GM10248 (cell line): ENCODE data around the gene DCTN2.
"Not testable (repeated sequence)": the region's sequence is repeated elsewhere in the genome, so short reads cannot be mapped to it uniquely, and the experiment has no call there.

Experiments used
- CTCF ChIA-PET: fragments of 300-600 bp; sonication (Branson Sonifier 250); formaldehyde crosslinking; extraction: SDS; loops from one replicate; lab custom pipeline; 2021; ENCODE audit warnings: antibody characterized with exemption; lab: Yijun Ruan, JAX
- POLR2A ChIA-PET: fragments of 350-650 bp; sonication (Branson Sonifier 250); formaldehyde crosslinking; extraction: SDS; loops from one replicate; lab custom pipeline; 2020; ENCODE audit warnings: antibody characterized with exemption; lab: Yijun Ruan, JAX
- DNase-seq: peaks from one replicate; pipeline ENCODE4 v3.0.0; 2012; ENCODE audit errors: extremely low spot score
- CTCF ChIP-seq: IDR thresholded peaks from 2 replicates; pipeline ENCODE4 v1.5.1; 2012; ENCODE audit warnings: mild to moderate bottlenecking, low read depth; ENCODE audit errors: extremely low read depth, missing control alignments, control extremely low read depth

DCTN2 gene

GRCh38 chr12:57512665-57513064, 34.3 kb downstream of the DCTN2 start:
- ChIA-PET POLR2A (no interaction called here), CTCF (interaction anchor here (1.5 kb wide), 1 partner anchor 60 kb away, joined by 3 read pairs; no protein-coding TSS in a partner anchor)
- no peak for DNase-seq
- TF ChIP-seq CTCF = no peak

DNA sequence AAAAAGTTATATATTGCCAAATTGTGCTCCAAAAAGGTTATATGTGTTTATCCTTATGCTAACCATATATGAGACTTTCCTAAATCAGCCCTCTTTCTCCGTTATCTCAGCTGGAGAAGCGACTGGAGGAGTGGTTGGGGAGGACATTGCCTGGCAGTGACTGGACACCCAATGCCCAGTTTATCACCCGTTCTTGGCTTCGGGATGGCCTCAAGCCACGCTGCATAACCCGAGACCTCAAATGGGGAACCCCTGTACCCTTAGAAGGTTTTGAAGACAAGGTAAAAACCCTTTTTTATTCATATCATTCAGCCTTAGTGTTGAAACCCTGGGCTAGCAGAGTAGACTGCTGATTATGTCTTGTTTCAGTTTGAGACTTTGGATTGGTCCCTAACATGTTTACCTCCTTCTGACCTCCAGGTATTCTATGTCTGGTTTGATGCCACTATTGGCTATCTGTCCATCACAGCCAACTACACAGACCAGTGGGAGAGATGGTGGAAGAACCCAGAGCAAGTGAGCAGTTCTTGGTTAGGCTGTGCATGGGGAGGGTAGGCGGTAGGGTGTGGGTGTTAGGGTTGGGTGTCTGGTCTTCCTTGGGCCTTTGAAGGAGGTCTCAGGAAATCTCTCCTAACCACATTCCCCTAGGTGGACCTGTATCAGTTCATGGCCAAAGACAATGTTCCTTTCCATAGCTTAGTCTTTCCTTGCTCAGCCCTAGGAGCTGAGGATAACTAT, 35.2 kb downstream of the DCTN2 start:
- CTCF ChIA-PET = interaction anchor here (1.5 to 2.3 kb wide), 2 partner anchors 14 to 59 kb away, joined by 3 to 7 read pairs; no protein-coding TSS in a partner anchor
- no peak for DNase-seq
- POLR2A ChIA-PET = interaction anchor here (0.6 to 2.2 kb wide), 2 partner anchors 9 to 132 kb away, joined by 5 to 7 read pairs; partner anchors contain the start of gene DDIT3
- TF ChIP-seq CTCF = no peak

- ChIA-PET POLR2A (interaction anchor here (0.6 to 2.2 kb wide), 2 partner anchors 9 to 133 kb away, joined by 5 to 7 read pairs; partner anchors contain the start of gene DDIT3), CTCF (interaction anchor here (2.3 kb wide), 1 partner anchor 13 kb away, joined by 7 read pairs; no protein-coding TSS in a partner anchor)
- TF ChIP-seq CTCF = no peak
- DNase-seq = no peak
Measured at GRCh38 chr12:57511161-57511560, 35.8 kb downstream of the DCTN2 start.

GRCh38 chr12:57507796-57508195, 39.2 kb downstream of the DCTN2 start:
- CTCF ChIA-PET, DNase-seq, POLR2A ChIA-PET: not testable (repeated sequence)

- POLR2A ChIA-PET = interaction anchor here (1.5 kb wide), 1 partner anchor 8 kb away, joined by 3 read pairs; no protein-coding TSS in a partner anchor
- CTCF ChIA-PET, DNase-seq: not testable (repeated sequence)
Measured at GRCh38 chr12:57506541-57506940, 40.5 kb downstream of the DCTN2 start.

GRCh38 chr12:57502311-57502969, 44.6 kb downstream of the DCTN2 start:
- DNase-seq = not testable (repeated sequence)
- ChIA-PET CTCF (interaction anchor here (1.2 to 1.8 kb wide), 3 partner anchors 12 to 43 kb away, joined by 4 to 6 read pairs (median 5); partner anchors contain the start of gene GLI1), POLR2A (interaction anchor here (3.8 kb wide), 1 partner anchor 15 kb away, joined by 20 read pairs; no protein-coding TSS in a partner anchor)

DNA sequence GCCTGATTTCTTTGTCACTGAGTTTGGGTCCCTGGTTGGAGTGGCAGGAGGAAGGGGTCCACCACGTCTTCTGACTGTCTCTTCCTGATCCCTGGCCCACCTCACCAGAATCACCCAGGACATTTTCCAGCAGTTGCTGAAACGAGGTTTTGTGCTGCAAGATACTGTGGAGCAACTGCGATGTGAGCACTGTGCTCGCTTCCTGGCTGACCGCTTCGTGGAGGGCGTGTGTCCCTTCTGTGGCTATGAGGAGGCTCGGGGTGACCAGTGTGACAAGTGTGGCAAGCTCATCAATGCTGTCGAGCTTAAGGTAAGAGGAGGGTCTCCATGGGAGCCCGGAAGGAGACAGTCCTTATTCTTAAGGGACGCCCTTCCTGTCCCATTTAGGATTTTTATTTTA, 46.8 kb downstream of the DCTN2 start:
- POLR2A ChIA-PET = interaction anchor here (3.8 kb wide), 1 partner anchor 17 kb away, joined by 20 read pairs; no protein-coding TSS in a partner anchor
- DNase-seq = no peak
- CTCF ChIA-PET = interaction anchor here (0.6 to 1.2 kb wide), 2 partner anchors 41 to 48 kb away, joined by 3 read pairs; no protein-coding TSS in a partner anchor
- no peak for TF ChIP-seq CTCF

DNA sequence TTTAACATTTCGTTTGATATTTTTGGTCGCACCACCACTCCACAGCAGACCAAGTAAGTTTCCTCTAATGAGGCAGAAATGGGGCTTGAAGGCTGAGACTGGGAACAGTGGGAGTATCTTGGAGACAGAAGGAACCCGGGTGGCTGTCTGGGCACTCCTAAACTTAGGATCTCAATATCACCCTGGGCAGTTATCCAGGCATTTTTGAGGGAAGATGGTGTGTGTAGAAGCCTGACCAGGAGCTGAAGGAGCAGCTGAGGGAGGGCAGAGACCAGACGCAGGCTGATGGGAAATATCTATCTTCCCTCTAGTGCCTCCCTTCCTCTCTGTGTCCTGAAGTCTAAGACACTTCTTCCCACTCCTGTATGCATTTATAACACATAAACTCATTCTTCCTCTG, 48.4 kb downstream of the DCTN2 start:
- no peak for TF ChIP-seq CTCF
- DNase-seq = no peak
- ChIA-PET POLR2A (no interaction called here), CTCF (interaction anchor here (2.1 kb wide), 1 partner anchor 12 kb away, joined by 7 read pairs; no protein-coding TSS in a partner anchor)
